Measurements from ENCODE around the gene OTUD5. TPM values are rescaled to one million over a fixed set of nuclear protein-coding genes. Genes with fewer than 3 reads are reported as not detected.

OTUD5 gene
- total and polyA plus RNA-seq, 11 donors, result 17.2 to 32.7 (median 24.6) TPM

DNA sequence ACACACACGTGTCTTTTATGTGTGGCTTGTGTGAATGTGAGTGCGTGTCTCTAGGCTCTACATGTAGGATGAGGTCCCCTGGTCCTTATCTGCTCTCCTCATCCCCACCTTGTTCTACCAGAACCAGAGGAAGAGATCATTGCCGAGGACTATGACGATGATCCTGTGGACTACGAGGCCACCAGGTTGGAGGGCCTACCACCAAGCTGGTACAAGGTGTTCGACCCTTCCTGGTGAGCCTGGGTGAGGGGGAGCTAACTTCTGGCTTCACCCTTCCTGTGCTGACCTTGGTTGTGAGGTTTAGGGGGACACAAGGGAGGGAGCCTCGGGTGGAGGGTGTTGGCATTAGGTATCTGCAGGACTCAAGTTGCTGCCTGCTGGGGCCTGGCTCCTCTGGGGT lies 56.3 kb downstream of the OTUD5 start:
- no peak overlapping the region for H3K4me3 ChIP-seq
- H3K36me3 ChIP-seq, result peaks cover 0 to 47% (median 35%) of the 10 kb centered on the region in 9 donors
- intact Hi-C loops (cut with DNase I), result no loop called here
- H3K9me3 ChIP-seq, result peaks cover 0 to 10% (median 0%) of the 10 kb centered on the region in 12 donors
- H3K27ac ChIP-seq, result no peak overlapping the region
- WGBS, 4 donors, result 83 to 93% (median 90%) methylated on average over 7 of the region's 7 CpGs
- H3K4me1 ChIP-seq, result peaks cover 0 to 19% (median 9%) of the 10 kb centered on the region in 12 donors
- no peak for DNase-seq
- H3K27me3 ChIP-seq, result peaks cover 0 to 3% (median 0%) of the 10 kb centered on the region in 9 donors
- no peak for ATAC-seq
- TF ChIP-seq POLR2A (IDR thresholded peaks at IDR 0.05), result no peak
- TF ChIP-seq, protein P1, sequence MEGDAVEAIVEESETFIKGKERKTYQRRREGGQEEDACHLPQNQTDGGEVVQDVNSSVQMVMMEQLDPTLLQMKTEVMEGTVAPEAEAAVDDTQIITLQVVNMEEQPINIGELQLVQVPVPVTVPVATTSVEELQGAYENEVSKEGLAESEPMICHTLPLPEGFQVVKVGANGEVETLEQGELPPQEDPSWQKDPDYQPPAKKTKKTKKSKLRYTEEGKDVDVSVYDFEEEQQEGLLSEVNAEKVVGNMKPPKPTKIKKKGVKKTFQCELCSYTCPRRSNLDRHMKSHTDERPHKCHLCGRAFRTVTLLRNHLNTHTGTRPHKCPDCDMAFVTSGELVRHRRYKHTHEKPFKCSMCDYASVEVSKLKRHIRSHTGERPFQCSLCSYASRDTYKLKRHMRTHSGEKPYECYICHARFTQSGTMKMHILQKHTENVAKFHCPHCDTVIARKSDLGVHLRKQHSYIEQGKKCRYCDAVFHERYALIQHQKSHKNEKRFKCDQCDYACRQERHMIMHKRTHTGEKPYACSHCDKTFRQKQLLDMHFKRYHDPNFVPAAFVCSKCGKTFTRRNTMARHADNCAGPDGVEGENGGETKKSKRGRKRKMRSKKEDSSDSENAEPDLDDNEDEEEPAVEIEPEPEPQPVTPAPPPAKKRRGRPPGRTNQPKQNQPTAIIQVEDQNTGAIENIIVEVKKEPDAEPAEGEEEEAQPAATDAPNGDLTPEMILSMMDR (IDR thresholded peaks at IDR 0.05), result no peak

DNA sequence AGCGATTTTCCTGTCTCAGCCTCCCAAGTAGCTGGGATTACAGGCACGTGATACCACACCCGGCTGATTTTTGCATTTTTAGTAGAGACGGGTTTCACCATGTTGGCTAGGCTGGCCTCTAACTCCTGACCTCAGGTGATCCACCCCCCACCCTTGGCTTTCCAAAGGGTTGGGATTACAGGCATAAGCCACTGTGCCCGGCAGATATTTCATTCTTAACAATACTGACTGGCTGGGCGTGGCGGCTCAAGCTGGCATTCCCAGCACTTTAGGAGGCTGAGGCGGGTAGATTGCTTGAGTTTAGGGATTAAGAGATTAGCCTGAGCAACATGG lies 58.4 kb downstream of the OTUD5 start:
- no peak overlapping the region for H3K4me3 ChIP-seq
- H3K4me1 ChIP-seq, result peaks cover 0 to 20% (median 10%) of the 10 kb centered on the region in 12 donors
- no peak for ATAC-seq
- WGBS, 4 donors, result 81 to 94% (median 90%) methylated on average over 8 of the region's 8 CpGs
- peaks cover 0 to 3% (median 0%) of the 10 kb centered on the region in 9 donors for H3K27me3 ChIP-seq
- H3K36me3 ChIP-seq, result peaks cover 0 to 43% (median 32%) of the 10 kb centered on the region in 9 donors
- intact Hi-C loops (cut with DNase I), result loop anchor here in 5 of 10 donors (2.0 to 10.0 kb wide), 4 partner anchors 18 to 204 kb away; partner anchors contain the start of genes HDAC6 (in 3 of the 5) and SUV39H1 (in 1 of the 5)
- DNase-seq, result no peak
- H3K27ac ChIP-seq, result peak overlapping the region in 1 of 12 donors; percentile 94
- TF ChIP-seq, protein P1 (IDR thresholded peaks at IDR 0.05), result no peak
- no peak for TF ChIP-seq POLR2A (IDR thresholded peaks at IDR 0.05)
- H3K9me3 ChIP-seq, result peaks cover 0 to 10% (median 0%) of the 10 kb centered on the region in 12 donors

DNA sequence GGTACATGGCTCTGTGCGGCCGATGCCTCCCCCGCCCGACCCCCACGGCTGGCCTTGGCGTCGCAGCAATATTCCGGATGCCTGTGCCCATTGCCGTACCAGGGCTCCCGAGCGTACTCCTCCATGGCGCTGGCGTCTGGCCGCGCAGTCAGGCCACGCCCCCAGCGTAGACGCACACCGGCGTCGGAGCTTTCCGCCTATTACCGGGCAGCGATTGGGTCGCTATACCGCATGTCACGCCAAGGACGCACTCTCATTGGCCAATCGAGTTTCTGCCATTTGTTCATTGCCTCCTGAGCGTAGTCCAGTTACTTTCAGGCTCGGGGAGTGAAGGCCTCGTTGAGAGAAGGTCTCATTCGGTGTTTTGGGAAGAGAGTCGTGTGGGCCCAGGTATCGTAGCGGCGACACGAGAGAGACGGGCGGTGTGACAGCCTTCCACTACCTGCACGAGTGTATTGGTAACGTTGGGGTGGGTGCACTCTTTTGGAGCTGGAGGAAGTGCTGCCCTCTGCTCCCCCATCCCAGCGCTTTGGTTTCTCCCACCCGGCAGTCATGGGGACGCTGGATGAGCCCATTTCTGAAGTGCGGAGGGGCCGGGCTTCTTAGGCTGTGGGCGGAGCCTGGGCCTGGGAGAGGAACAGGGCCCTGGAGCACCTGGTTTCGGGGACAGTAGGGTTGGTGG lies 59.6 kb downstream of the OTUD5 start, which contains the start of the genes PQBP1 and TIMM17B:
Gene PQBP1 (plus strand): TSS at position 306 of the 682 bp plus-strand sequence. CDS start 580 bp downstream, outside the sequence.
Gene TIMM17B (minus strand): TSS at position 144 of the 682 bp plus-strand sequence. CDS start 19 bp downstream, at position 125.
- TF ChIP-seq, protein P1 (IDR thresholded peaks at IDR 0.05), result no peak
- TF ChIP-seq POLR2A (IDR thresholded peaks at IDR 0.05), result peak in 1 of 2 donors; percentile 86
- Histone ChIP-seq H3K4me1 (peaks cover 0 to 20% (median 10%) of the 10 kb centered on the region in 12 donors), H3K9me3 (peaks cover 0 to 10% (median 0%) of the 10 kb centered on the region in 12 donors), H3K27ac (peak within 1 kb of the TSS; percentile 89 to 97 (median 94)), H3K4me3 (peak within 1 kb of the TSS; percentile 33 to 88 (median 77)), H3K27me3 (peaks cover 0 to 3% (median 0%) of the 10 kb centered on the region in 9 donors), H3K36me3 (peaks cover 0 to 44% (median 25%) of the 10 kb centered on the region in 9 donors)
- 0 to 55% (median 17%) methylated on average over 30 to 49 of the region's 49 CpGs for WGBS, 4 donors
- DNase-seq (peak; percentile 90 to 94 (median 92)), ATAC-seq (peak; percentile 95 to 98 (median 96))
- intact Hi-C loops (cut with DNase I), result loop anchor here in 5 of 10 donors (2.0 to 10.0 kb wide), 4 partner anchors 19 to 203 kb away; partner anchors contain the start of genes HDAC6 (in 3 of the 5) and SUV39H1 (in 1 of the 5)

DNA sequence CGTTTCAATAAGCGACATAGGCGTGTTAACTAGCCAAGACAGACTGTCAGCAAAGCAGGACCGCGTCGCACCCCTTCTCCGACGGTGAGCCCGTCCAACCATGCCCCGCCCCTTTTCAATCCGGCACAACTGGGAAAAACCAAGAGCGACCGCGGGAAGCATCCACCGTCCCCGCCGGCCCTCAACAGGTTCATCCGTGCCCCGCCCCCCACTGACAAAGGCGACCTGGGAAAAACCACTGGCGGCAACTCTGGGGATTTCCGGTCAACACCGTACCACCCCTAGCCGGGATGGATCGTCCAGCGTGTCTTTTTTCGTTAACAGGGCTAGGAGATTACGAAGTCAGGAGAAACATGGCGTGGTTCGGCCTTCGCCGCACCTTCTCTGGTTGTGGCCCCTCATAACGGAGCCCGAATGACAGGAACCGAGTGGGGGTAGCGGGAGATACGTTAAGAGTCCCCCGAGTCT lies 60.2 kb downstream of the OTUD5 start:
- peak overlapping the region; percentile 89 to 97 (median 94) for H3K27ac ChIP-seq
- H3K36me3 ChIP-seq, result peaks cover 0 to 38% (median 22%) of the 10 kb centered on the region in 9 donors
- intact Hi-C loops (cut with DNase I), result loop anchor here in 5 of 10 donors (10.0 kb wide), 3 partner anchors 92 to 202 kb away; partner anchors contain the start of genes HDAC6 (in 3 of the 5) and SUV39H1 (in 1 of the 5)

More for the DNA sequence above, 60.2 kb downstream of the OTUD5 start:
- Histone ChIP-seq H3K4me3 (peak overlapping the region; percentile 33 to 88 (median 77)), H3K9me3 (peaks cover 0 to 10% (median 0%) of the 10 kb centered on the region in 12 donors), H3K4me1 (peaks cover 0 to 20% (median 10%) of the 10 kb centered on the region in 12 donors), H3K27me3 (no peaks in the 10 kb centered on the region)
- no peak for TF ChIP-seq POLR2A (IDR thresholded peaks at IDR 0.05)
- TF ChIP-seq, protein P1 (IDR thresholded peaks at IDR 0.05), result no peak
- ATAC-seq (peak; percentile 21 to 76 (median 62)), DNase-seq (peak; percentile 74 to 83 (median 78))
- 0 to 42% (median 17%) methylated on average over 14 to 38 of the region's 38 CpGs for whole genome bisulfite sequencing, 4 donors

All from heart left ventricle (tissue), 16 donors.